Lower lobe of right lung (tissue), 2 donors: Measurements from ENCODE around the gene MLLT11. TPM values are rescaled to one million over a fixed set of nuclear protein-coding genes. Genes with fewer than 3 reads are reported as not detected.

Source experiments
- ATAC-seq, 2 donors: fragments of 200-7000 bp; cut with Tn5 transposase; one replicate each; pipeline ENCODE4 v1.9.1; 2020 to 2022; ENCODE audit warnings: mild to moderate bottlenecking in 2 of 2, moderate library complexity in 2 of 2
- DNase-seq: peaks from one replicate; pipeline ENCODE4 v3.0.0-alpha.2; 2020
- H3K27ac ChIP-seq: fragments of 200-600 bp; one replicate; pipeline ENCODE4 v1.8.0; 2022
- H3K27me3 ChIP-seq: fragments of 200-600 bp; one replicate; pipeline ENCODE4 v1.8.0; 2022; ENCODE audit warnings: low read depth
- H3K36me3 ChIP-seq: fragments of 200-600 bp; one replicate; pipeline ENCODE4 v1.8.0; 2022; ENCODE audit warnings: mild to moderate bottlenecking
- H3K4me1 ChIP-seq: fragments of 200-600 bp; one replicate; pipeline ENCODE4 v1.8.0; 2022
- H3K4me3 ChIP-seq: fragments of 200-600 bp; one replicate; pipeline ENCODE4 v1.8.0; 2022; ENCODE audit warnings: mild to moderate bottlenecking
- H3K9me3 ChIP-seq: fragments of 200-600 bp; one replicate; pipeline ENCODE4 v1.8.0; 2022
- intact Hi-C: fragments of 100-400 bp; cut with DNase I; formaldehyde crosslinking; loops from one replicate; pipeline ENCODE4 v1.11.0; 2022
- total RNA-seq: library from RNA; stranded (reverse); fragmentation: NEBNext Ultra II Directional; extraction: Animal tissue kit (Norgen Biotek cat#: 25700); gene quantifications from one replicate; pipeline ENCODE4 v1.2.1, GENCODE V29; 2021
- TF ChIP-seq, protein P1 (sequence below): fragments of 200-600 bp; IDR thresholded peaks from one replicate; pipeline ENCODE4 v1.8.0; 2022; ENCODE audit warnings: antibody characterized with exemption, mild to moderate bottlenecking
- donor health status: DM: no; HTN: yes; CAD: no; lungs with severe emphysema.

Gene MLLT11
- total RNA-seq, 1 donor from 2014 or later = 0.56 TPM

DNA sequence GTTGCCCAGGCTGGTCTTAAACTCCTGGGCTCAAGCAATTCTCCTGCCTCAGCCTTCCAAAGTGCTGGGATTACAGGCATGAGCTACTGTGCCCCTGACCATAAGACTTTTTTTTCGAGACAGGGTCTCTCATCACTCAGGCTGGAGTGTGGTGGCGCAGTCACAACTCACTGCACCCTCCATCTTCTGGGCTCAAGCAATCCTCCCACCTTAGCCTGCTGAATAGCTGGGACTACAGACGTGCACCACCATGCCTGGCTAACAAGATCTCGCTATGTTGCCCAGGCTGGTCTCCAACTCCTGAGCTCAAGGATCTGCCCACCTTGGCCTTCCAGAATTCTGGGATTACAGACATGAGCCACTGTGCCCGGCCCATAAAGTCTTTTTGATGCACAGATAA lies 10.7 kb upstream of the MLLT11 start:
- Histone ChIP-seq H3K9me3 (no peaks in the 10 kb centered on the region), H3K36me3 (peaks cover 36% of the 10 kb centered on the region), H3K4me1 (peaks cover 21% of the 10 kb centered on the region), H3K4me3 (no peak overlapping the region), H3K27me3 (no peaks in the 10 kb centered on the region), H3K27ac (peak overlapping the region; percentile 18)
- intact Hi-C loops = no loop called here
- TF ChIP-seq, protein P1, sequence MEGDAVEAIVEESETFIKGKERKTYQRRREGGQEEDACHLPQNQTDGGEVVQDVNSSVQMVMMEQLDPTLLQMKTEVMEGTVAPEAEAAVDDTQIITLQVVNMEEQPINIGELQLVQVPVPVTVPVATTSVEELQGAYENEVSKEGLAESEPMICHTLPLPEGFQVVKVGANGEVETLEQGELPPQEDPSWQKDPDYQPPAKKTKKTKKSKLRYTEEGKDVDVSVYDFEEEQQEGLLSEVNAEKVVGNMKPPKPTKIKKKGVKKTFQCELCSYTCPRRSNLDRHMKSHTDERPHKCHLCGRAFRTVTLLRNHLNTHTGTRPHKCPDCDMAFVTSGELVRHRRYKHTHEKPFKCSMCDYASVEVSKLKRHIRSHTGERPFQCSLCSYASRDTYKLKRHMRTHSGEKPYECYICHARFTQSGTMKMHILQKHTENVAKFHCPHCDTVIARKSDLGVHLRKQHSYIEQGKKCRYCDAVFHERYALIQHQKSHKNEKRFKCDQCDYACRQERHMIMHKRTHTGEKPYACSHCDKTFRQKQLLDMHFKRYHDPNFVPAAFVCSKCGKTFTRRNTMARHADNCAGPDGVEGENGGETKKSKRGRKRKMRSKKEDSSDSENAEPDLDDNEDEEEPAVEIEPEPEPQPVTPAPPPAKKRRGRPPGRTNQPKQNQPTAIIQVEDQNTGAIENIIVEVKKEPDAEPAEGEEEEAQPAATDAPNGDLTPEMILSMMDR = no peak
- ATAC-seq = no peak
- no peak for DNase-seq

DNA sequence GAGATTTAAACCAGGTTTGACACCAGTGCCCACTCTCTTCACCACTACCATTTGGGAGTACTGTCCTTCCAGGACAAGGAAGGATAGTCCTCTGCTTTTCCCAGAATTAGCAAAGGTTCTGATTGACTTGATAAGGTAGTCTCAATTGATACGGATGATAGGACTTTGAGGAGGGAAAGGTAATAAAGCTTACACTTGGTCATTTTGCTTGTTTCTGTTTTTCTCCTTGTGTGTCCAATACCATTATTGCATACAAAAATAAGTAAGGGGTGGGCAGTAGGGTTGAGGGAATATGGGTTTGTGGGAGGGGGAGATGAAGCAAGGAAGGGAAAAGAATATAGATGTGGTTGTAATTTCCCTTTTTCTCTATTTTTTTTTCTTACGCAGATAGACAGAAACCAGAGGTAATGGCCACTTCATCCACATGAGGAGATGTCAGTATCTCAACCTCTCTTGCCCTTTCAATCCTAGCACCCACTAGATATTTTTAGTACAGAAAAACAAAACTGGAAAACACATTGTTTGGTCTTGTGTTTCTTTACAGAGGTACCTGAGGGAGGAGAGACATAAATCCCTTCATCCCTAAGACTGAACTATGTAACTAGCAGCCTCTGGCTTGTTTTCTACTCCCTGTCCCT lies 10.0 kb upstream of the MLLT11 start:
- TF ChIP-seq, protein P1 = no peak
- no peak overlapping the region for H3K4me3 ChIP-seq
- intact Hi-C loops = no loop called here
- H3K9me3 ChIP-seq = no peaks in the 10 kb centered on the region
- no peak overlapping the region for H3K27ac ChIP-seq
- H3K4me1 ChIP-seq = peaks cover 26% of the 10 kb centered on the region
- peaks cover 43% of the 10 kb centered on the region for H3K36me3 ChIP-seq
- ATAC-seq (no peak), DNase-seq (no peak)
- no peaks in the 10 kb centered on the region for H3K27me3 ChIP-seq

DNA sequence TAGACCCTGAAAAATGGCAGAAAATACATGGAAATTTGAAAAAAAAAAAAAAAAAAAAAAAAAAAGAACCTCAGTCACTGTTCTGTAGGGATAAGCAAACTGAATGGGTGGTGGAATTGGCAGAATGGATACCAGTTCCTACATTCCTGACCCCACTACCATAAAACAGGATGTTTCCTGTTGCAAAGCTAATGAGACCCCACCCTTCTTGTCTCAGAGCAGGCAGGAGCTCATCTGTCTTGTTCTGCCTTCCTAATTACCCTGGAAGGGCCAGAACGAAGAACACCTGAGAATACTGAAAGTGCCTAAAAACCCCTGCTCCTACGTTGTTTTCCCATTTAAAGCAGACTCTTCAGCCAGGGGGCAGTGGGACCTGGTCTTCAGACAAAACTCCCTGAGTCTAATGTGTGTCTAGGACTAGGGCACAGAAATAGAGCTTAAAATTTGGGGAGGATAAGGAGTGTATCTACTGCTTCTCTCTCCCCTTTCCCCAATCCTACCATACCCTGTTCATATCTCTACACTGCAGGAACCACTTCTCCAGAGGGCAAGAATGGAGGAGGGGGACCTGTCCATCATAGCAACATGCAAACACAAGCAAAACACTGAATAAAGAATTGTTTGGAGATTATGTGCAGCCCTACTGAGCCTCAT lies 8.7 kb upstream of the MLLT11 start:
- H3K9me3 ChIP-seq = no peaks in the 10 kb centered on the region
- H3K27ac ChIP-seq = no peak overlapping the region
- TF ChIP-seq, protein P1 = no peak
- H3K4me3 ChIP-seq = no peak overlapping the region
- H3K4me1 ChIP-seq = peaks cover 39% of the 10 kb centered on the region
- no peaks in the 10 kb centered on the region for H3K27me3 ChIP-seq
- no peak for DNase-seq
- no peak for ATAC-seq
- intact Hi-C loops = no loop called here
- H3K36me3 ChIP-seq = peaks cover 55% of the 10 kb centered on the region

DNA sequence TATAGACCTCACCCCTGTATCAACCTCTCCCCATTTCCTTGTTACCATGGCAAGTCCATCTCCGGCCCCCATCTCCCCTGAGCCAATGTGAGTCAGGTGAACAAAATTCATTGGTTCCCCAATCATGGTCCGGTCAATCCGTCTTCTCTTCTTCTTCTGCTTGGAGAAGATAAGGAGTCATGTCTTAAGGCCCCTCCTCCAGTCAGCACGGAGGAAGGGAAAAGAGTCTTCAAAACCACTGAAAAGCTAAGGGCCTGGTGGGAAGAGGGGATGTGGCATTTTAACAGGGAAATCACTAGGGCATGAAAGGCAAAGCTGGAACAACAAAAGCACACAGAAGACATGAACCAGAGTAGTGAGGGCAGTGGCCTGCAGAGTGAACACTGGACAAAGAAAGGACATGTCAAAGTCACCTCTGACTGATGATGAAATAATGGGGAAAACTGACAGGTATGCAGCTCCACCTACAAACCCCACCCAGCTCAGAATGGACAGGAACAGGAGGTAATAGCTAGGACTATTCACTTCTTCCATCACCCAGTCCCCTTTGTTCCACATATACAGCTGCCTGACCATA lies 5.1 kb upstream of the MLLT11 start:
- Histone ChIP-seq H3K9me3 (no peaks in the 10 kb centered on the region), H3K36me3 (peaks cover 63% of the 10 kb centered on the region), H3K27ac (no peak overlapping the region), H3K4me3 (peak overlapping the region; percentile 94), H3K4me1 (peaks cover 44% of the 10 kb centered on the region), H3K27me3 (no peaks in the 10 kb centered on the region)
- ATAC-seq (no peak), DNase-seq (no peak)
- intact Hi-C loops = no loop called here
- TF ChIP-seq, protein P1 = no peak

DNA sequence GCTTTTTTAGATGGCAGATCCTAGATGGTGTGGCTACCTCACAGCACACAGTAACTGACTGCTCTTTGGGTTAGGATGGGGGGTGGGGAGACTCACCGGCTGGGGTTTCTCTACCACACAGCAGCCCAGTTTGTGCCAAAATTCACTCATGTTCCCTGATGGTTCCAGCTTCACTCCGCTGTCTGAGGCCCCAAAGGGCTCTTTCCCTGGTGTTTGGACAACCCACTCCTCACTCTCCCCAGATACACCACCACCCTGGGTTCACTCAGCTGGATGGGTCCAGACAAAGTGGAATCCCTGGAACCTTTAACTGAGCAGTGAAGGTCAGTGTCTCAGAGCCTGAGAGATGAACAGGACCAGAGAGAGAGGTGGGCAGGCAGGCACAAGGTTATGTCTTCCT lies 4.6 kb upstream of the MLLT11 start:
- no peaks in the 10 kb centered on the region for H3K9me3 ChIP-seq
- TF ChIP-seq, protein P1 = no peak
- peak overlapping the region; percentile 94 for H3K4me3 ChIP-seq
- intact Hi-C loops = no loop called here
- ATAC-seq = no peak
- no peak for DNase-seq
- no peaks in the 10 kb centered on the region for H3K27me3 ChIP-seq
- peaks cover 49% of the 10 kb centered on the region for H3K4me1 ChIP-seq
- peak overlapping the region; percentile 94 for H3K27ac ChIP-seq
- peaks cover 63% of the 10 kb centered on the region for H3K36me3 ChIP-seq
